Measurements from ENCODE around the gene UPK2. TPM values are rescaled to one million over a fixed set of nuclear protein-coding genes. Genes with fewer than 3 reads are reported as not detected.
"Not testable (repeated sequence)": the region's sequence is repeated elsewhere in the genome, so short reads cannot be mapped to it uniquely, and the experiment has no call there.

Gene UPK2
- polyA plus RNA-seq, 1 donor: 11.8 TPM

- no peak for DNase-seq
Observed at GRCh38 chr11:118935376-118935775, 20.7 kb upstream of the UPK2 start.

- DNase-seq: no peak
Observed at GRCh38 chr11:118938491-118939403, 17.4 kb upstream of the UPK2 start.

GRCh38 chr11:118939404-118939915 is 16.6 kb upstream of the UPK2 start:
- DNase-seq: no peak

GRCh38 chr11:118939953-118940598 is 16.0 kb upstream of the UPK2 start:
- DNase-seq: no peak

GRCh38 chr11:118947091-118947490 is 9.0 kb upstream of the UPK2 start:
- DNase-seq: no peak

- DNase-seq: no peak
Observed at GRCh38 chr11:118948000-118948399, 8.1 kb upstream of the UPK2 start.

- DNase-seq: no peak
Observed at GRCh38 chr11:118953265-118953664, 2.8 kb upstream of the UPK2 start.

- not testable (repeated sequence) for DNase-seq
Observed at GRCh38 chr11:118953976-118954375, 2.1 kb upstream of the UPK2 start.

GRCh38 chr11:118956847-118957469 is 860 bp downstream of the UPK2 start:
- no peak for DNase-seq

GRCh38 chr11:118957549-118957948 is 1.5 kb downstream of the UPK2 start:
- DNase-seq: no peak

GRCh38 chr11:118957968-118958367 is 1.9 kb downstream of the UPK2 start:
- no peak for DNase-seq

- no peak for DNase-seq
Observed at GRCh38 chr11:118958577-118958976, 2.5 kb downstream of the UPK2 start.

- DNase-seq: no peak
Observed at GRCh38 chr11:118961189-118961588, 5.1 kb downstream of the UPK2 start.

GRCh38 chr11:118961591-118961990 is 5.5 kb downstream of the UPK2 start:
- DNase-seq: no peak

- not testable (repeated sequence) for DNase-seq
Observed at GRCh38 chr11:118969508-118969907, 13.4 kb downstream of the UPK2 start.

- no peak for DNase-seq
Observed at GRCh38 chr11:118971646-118972045, 15.5 kb downstream of the UPK2 start, which contains the start of gene FOXR1. Gene FOXR1 (plus strand): TSS chr11:118971761. CDS start chr11:118971932, 171 bp downstream.

GRCh38 chr11:118973985-118974384 is 17.9 kb downstream of the UPK2 start:
- no peak for DNase-seq

GRCh38 chr11:118975771-118976709 is 19.9 kb downstream of the UPK2 start:
- DNase-seq: no peak

GRCh38 chr11:118979434-118979833 is 23.3 kb downstream of the UPK2 start:
- no peak for DNase-seq

GRCh38 chr11:118980191-118980881 is 24.2 kb downstream of the UPK2 start:
- no peak for DNase-seq

- DNase-seq: not testable (repeated sequence)
Observed at GRCh38 chr11:118984337-118984736, 28.2 kb downstream of the UPK2 start.
